Measurements from ENCODE around the gene CFAP58. TPM values are rescaled to one million over a fixed set of nuclear protein-coding genes. Genes with fewer than 3 reads are reported as not detected.

The CFAP58 gene, protein sequence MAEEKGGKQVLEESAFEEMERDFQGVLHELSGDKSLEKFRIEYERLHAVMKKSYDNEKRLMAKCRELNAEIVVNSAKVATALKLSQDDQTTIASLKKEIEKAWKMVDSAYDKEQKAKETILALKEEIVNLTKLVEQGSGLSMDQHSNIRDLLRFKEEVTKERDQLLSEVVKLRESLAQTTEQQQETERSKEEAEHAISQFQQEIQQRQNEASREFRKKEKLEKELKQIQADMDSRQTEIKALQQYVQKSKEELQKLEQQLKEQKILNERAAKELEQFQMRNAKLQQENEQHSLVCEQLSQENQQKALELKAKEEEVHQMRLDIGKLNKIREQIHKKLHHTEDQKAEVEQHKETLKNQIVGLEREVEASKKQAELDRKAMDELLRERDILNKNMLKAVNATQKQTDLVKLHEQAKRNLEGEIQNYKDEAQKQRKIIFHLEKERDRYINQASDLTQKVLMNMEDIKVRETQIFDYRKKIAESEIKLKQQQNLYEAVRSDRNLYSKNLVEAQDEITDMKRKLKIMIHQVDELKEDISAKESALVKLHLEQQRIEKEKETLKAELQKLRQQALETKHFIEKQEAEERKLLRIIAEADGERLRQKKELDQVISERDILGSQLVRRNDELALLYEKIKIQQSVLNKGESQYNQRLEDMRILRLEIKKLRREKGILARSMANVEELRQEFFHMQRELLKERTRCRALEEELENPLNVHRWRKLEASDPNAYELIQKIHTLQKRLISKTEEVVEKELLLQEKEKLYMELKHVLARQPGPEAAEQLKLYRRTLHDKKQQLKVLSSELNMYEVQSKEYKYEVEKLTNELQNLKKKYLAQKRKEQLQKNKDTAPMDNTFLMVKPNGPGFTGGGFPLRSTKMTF
- total RNA-seq: 0.55 TPM

DNA sequence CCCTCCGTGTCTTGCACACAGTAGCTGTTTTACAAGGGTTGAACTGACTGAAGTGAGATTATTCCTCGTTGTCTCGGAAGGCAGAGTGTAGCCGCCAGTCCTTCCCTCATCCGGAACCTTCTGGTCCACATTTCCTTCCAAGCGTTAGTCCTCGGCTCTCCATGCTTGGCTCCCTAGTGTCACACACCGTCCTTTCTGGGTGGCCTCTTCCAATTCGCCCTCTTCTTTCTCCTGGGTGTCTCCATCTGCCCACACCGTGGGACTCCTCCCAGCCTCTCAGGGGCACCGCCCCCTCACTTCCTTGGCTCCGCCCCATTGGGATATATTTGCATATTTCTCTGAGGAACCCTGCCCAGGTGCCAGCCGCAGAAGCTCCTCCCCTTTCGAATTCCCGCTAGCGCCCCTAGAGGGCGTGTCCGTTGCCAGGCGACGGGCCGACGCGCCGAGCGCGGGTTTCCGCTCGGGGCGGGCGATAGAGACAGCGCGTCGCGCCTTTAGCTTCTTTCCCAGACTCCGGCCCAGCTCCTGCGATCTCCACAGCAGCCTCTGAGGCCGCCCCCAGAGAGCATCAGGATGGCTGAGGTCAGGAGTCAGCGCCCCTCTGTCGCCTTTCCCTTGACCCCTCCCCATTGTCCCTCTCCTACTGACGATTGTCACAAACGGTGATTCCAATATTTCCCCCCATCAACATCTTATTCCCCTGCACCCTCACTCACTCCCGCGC lies at the start of gene CFAP58:
Gene CFAP58, plus strand, starts transcription at position 509 of the 724 bp plus-strand sequence. Its CDS starts 65 bp downstream, at position 574.
- peak; percentile 94 for DNase-seq (ENCODE audit: low spot score)

DNA sequence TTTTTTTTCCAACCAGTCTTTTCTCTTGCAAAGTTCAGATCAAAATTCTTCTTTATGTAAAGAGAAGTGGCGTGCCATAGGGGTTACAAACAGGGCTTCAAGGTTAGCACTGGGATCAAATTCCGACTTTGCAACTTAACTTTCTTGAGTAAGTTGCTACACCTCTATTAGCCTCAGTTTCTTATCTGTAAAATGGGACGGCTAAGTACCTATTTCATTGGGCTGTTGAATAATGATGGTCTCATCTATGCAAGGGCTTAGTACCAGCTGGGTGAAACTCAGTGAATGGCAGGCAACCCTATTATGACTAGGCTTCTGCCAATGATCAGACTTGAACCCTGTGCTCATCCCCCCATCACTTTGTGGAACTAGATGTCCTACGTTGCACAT lies 49.3 kb upstream of the CFAP58 start:
- DNase-seq (ENCODE audit: low spot score): no peak

DNA sequence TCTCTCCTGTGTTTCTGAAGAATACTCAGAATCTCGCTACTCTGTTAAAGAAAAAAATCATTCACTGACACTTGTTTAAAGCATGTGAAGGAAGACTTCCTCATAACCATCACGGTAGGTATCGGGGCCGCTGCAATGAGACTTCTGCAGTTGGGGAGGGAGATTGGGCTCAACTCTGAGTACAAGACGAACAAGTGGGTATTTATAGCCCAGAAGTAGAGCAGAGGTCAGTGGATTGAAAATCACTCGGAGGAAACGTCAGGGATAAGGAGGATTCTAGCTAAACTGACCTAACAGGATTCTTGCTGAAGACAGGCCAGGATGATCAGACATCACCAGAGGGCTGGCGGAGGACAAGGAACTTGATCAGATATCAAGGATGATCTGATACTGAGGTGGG lies 48.7 kb upstream of the CFAP58 start:
- no peak for DNase-seq (ENCODE audit: low spot score)

GRCh38 chr10:104306897-104307296 lies 46.7 kb upstream of the CFAP58 start:
- no peak for DNase-seq (ENCODE audit: low spot score)

GRCh38 chr10:104307576-104308438 lies 45.8 kb upstream of the CFAP58 start:
- no peak for DNase-seq (ENCODE audit: low spot score)

GRCh38 chr10:104308439-104308903 lies 45.2 kb upstream of the CFAP58 start:
- no peak for DNase-seq (ENCODE audit: low spot score)

- DNase-seq (ENCODE audit: low spot score): peak; percentile 85
Measured at GRCh38 chr10:104309980-104310978, 43.4 kb upstream of the CFAP58 start.

- DNase-seq (ENCODE audit: low spot score): no peak
Measured at GRCh38 chr10:104311184-104311720, 42.4 kb upstream of the CFAP58 start.

DNA sequence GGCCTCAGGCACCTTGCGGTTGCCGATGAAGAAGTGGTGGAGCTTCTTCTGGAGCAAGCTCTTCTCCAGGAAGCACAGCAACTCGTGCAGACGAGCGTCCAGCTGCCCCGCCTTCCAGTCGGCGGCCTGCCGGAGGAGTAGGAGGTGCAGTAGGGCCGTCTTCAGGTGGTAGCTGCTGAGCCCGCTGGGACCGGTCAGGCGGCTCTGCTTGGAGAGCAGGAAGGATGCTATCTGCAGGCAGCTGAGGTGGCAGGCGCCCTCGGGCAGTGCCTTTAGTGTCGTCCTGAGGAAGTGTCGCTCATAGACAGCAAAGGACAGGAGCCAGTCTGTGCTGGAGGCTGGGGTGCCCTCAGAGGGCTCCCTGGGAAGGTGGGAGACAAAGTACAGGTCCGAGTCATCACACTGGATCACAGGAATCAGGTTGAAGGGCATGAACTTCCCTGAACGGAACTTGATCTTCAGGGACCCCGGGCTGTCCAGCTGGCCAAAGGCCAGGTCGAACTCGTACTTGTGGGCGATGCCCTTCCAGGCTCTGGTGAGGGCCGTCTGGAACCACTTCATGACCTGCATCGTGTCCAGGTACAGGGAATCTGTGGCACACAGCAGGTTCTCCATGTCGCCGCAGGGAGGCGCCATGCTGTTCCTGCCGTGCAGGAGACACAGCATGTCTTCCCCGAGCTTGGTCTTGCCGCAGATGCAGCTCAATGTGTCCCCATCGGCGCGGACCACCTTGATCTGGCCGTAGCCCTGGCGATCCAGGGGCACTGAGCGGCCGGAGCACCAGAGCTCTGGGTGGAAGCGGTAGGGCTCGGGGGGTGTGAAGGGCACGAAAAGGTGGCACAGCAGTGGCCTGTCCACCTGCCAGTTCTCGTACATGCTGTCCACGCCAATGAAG lies 38.8 kb upstream of the CFAP58 start:
- no peak for DNase-seq (ENCODE audit: low spot score)

- DNase-seq (ENCODE audit: low spot score): no peak
Measured at GRCh38 chr10:104315486-104315921, 38.1 kb upstream of the CFAP58 start.

- DNase-seq (ENCODE audit: low spot score): no peak
Measured at GRCh38 chr10:104316321-104317099, 37.1 kb upstream of the CFAP58 start.

- DNase-seq (ENCODE audit: low spot score): no peak
Measured at GRCh38 chr10:104317269-104317710, 36.3 kb upstream of the CFAP58 start.

DNA sequence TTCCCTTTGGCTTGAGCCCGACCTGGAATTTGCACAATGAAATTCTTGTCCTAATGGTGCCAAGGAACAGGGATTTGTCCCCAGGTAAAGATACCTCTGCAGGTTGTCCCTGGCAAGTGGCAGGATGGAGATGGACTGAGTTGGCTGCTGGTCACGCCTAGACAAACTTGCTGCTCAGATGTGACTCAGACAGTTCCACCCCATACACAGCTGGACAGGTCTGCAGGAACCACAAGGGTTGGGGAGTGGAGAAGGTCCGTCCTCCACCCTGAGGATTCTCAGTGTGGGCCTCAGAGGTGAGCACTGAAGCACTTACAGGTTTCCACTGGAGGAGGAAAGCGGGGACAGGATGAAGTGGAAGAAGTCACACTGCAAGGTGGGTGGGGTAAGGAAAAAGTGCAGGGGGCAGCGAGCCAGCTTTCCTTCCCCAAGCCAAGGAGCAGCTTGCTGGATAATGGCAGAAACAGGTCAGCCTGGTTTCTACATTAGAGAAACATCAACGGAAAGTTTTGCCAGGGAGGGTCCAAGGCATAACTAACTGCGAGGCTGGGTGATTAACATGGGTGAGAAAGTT lies 35.8 kb upstream of the CFAP58 start:
- no peak for DNase-seq (ENCODE audit: low spot score)

DNA sequence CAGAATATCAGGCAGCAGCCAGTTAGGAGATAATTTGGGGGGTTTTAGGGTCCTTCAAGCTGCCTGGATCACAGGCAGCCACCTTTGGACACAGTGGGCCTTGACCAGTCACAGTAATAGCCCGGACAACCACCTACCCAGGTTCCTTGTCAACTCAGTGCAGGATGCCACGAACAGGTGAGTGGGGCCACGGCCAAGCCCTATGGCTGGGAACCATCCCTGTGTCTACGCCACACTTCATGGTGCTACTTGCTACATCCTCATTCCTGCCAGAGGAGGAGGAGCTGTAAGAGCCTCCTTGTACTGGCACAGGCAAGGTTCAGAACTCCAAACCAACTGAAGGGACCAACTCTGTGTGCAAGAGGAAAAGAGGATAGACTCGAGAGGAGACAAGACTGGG lies 35.3 kb upstream of the CFAP58 start:
- DNase-seq (ENCODE audit: low spot score): no peak

- DNase-seq (ENCODE audit: low spot score): no peak
Measured at GRCh38 chr10:104318810-104319741, 34.6 kb upstream of the CFAP58 start.

DNA sequence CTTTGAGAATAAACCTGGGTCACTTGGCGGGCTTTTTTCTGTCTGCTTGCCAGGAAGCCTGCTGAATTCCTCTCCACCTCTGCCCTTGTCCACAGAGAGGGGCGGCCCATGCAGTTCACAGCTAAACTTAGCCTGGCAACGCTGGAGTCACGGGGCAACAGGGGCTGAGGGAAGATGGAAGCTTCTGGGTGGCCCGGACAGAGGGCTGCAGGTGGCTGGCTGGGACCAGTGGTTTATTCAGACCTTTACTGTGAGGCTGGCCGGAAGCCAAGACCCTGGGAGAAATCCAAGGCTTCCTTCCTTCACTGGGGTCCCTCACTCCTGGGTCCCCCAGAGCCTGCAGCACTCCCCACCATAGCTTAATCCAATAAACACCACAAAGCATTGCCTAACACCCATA lies 32.4 kb upstream of the CFAP58 start:
- DNase-seq (ENCODE audit: low spot score): no peak

Measured in ureter (tissue), 1 donor.